Ecto neural progenitor cell (in vitro differentiated cells): ENCODE data around the gene ZNF70.
A peak's percentile ranks its signal among the peaks of the same experiment; 100 is the strongest.

Experiments used
- DNase-seq: peaks from one replicate; pipeline ENCODE4 v3.0.0-alpha.2; 2018; ENCODE audit warnings: low spot score

Gene ZNF70

DNA sequence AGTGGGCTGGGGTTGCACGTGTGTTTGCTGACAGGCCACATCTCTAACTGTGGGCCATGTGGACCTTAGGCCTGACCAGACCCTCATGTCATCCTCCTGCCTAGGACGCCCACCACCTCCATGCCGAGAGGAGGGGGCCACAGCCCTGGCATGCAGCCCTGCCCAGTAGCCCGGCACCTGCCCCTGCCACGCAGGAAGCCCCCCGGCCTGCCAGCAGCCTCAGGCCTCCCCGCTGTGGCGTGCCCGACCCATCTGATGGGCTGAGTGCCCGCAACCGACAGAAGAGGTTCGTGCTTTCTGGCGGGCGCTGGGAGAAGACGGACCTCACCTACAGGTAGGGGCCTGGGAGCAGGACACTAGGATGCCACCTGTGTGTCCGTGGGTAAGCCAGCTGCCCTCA is 28.2 kb upstream of the ZNF70 start:
- DNase-seq, result no peak

DNA sequence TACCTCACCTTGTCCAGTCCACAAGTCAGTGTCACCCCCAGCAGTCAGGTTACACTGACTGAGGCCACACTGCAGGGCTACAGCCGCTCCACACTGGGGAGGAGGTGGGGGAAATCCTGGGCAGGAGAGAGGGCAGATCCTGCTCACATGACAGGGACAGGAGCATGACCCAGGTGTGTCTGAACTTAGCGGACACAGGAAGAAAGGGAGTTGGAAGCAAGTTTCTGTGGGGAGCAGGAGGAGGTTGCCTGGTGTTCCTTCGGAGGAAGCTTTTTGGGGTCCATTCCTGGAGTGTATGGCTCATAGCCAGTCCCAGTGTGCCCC is 27.6 kb upstream of the ZNF70 start:
- no peak for DNase-seq

DNA sequence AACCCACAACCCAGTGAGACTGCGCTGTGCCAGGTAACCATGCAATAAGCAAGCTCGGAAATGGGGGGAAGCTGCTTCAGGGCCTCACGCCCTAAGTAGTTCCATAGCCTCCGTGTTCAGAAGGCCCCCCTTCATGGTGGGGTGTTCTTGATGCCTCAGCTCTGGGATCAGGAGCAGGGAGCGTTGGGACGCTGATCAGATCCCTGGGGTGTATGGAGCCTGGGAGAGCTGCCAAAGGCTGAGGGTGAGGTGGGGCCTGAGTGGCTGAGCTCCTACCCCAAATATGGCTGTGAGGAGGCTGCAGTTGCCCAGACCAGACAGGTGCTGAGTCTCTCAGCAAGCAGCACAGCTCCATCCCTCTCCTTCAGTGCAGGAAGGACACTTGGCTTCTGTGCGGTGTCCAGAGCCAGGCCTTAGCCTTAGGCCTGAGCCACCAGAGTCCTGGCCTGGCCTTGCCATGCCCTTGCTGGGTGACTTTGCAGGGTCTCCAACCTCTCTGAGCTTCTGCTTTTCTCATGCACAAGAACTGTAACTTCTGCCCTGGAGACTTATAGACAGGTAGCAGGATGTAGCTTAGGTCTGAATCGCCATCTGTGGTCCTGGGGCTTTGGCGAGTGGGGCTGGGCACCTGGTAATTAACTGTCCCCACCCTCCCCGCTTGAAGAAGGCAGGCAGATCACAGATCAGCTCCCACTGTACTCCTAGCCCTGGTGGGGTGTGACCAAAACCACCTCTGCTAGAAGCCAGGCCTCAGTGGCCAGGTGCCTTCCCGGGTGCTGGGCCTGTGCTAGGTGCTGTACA is 27.1 kb upstream of the ZNF70 start:
- no peak for DNase-seq

DNA sequence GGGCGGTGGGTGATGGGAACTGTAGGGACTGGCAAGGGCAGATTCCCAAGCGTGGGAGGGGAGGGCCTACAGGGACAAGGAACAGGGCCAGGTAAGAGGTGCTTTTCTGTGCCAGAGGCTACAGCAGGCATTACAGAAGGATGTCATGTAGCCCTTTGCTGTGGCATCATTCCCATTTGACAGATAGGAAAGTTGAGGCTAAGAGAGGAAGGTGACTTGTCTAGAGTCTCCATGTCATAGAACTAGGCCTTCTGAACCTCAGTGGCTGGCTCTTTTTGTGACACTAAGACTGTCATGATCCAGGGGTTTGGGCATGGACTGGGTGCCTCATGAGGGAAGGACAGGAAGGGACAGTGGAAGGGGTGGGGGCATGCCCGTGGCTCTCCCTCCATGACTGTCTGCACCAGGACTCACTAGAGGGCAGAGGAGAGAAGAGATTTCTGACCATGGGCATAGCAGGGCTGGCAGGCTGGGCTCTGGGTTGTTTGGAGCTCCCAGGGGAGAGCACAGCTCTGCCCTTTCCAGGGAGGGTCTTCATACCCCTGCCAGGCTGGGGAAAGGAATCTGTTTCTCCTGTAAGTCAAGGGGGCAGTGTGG is 25.0 kb upstream of the ZNF70 start:
- DNase-seq, result no peak

DNA sequence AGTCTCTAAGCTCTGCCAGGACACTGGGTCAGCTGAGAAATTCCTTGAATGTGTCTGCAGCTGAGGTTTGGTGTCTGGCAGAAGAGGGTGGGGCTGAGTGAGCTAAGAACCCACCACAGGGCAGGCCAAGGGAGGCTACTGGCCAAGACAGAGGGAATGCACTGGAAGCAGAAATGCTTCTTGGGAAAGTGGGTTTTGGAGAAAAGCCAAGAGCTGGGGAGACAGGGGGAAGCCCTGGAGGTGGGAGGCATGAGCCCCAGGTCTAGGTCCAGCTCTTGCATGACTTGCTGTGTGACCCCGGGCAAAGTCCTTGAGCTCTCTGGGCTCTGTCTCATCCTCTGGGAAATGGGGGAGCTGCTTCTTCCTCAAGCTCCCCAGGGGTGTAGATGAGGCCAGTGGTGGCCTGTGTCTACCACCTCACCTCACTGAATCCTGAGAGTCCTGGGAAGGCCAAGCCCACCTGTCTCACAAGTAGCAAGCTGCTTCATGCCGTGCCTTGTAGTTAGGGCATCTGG is 24.1 kb upstream of the ZNF70 start:
- peak; percentile 53 for DNase-seq

DNA sequence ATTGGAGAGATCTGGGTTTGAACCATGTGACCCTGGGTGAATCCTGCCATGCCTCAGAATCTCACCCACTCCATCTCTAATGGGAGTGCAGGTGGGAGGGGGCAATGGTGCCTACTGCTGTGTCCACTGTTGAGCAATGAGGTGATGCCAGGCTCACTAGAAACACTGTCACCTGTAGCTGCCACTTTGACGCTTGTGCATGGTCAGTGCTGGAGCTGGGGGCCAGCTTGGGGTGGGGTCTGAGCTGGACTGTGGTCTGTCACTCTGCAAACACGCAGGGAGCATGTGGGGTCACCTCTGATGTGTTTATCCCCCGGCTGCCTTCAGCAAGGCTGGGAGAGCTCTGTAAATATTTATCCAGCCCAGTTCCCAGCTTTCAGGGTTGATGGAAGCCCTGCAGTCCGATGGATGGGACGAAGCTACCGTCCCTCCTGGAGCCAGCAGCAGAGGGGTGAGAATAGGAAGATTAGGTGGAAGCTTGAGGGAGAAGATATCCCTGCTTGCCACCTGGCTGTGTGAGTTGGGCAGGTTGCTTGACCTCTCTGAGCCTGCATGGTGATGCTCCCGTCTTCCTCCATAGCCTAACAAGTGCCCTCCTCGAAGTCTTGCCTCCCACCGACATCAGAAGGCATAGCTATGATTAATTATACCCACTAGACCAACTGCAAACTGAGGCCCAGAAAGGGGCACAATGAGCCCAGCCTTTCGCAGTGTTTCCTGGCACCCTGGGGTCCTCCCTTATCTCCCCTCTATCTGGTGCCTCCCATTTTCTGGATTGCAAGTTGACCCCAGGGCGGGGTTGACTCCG is 23.4 kb upstream of the ZNF70 start:
- DNase-seq, result no peak

DNA sequence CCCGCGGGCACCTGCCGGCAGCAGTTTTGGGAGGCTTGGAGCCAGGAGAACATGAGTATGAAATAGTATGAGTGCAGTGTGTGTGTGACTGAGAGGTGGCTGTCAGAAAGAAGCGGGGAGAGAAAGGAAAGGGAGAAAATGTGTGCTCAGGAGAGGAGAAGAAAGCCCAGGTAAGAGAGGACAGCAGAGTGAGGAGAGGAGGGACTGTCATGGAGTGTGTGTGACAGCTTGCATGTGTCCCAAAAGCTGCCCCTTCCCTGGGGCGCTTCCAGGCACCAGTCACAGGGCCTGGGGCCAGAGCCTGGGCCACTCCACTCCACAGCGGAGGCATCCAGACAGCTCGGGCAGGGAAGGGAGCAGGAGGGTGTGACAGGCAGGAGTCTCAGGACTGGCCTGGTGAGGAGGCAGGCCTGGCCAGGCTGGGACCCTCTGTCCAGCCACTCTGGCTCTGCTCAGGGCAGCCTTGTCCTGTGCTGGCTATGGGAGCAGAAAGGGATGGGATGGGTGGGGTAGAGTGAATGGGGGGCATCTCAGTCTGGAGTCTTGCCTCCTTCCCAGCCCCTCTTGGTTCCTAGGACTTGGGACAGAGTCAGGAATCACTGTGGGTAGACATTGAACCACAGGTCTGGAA is 22.7 kb upstream of the ZNF70 start:
- no peak for DNase-seq

DNA sequence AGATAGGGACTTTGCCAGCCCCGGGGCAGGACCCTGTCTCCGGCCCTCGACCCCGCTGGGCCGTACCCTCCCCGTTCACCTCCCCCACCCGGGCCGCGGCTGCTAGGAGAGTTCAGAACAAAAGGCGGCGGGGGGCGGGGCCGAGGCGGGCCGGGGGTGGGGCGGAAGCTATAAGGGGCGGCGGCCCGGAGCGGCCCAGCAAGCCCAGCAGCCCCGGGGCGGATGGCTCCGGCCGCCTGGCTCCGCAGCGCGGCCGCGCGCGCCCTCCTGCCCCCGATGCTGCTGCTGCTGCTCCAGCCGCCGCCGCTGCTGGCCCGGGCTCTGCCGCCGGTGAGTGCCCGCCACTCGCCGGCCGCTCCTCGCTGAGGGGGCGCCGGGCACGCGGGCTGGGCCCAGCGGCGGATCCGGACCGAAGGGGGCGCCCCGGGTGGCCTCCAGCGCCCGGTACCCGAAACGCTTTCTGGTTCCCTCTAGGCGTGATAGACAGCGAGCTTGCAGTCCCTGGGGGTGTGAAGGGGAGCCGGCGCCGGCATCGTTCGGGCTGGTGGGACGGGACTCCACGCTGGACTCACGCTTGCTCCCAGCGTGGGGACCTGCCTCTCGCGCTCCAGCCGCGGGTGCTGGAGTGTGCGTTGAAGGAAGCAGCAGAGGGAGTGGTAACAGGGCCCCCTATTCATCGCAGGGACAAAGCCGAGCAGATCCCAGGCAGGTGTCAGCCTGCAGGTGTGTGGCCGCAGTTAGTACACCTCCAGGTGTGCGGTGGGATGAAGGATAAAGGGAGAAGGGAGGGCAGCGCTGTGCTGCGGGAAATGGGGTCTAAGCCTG is 21.9 kb upstream of the ZNF70 start, which contains the start of gene MMP11:
TSS of gene MMP11 (plus strand) at position 201 of the 825 bp plus-strand sequence. CDS start at position 223, 22 bp downstream.
- peak; percentile 84 for DNase-seq

DNA sequence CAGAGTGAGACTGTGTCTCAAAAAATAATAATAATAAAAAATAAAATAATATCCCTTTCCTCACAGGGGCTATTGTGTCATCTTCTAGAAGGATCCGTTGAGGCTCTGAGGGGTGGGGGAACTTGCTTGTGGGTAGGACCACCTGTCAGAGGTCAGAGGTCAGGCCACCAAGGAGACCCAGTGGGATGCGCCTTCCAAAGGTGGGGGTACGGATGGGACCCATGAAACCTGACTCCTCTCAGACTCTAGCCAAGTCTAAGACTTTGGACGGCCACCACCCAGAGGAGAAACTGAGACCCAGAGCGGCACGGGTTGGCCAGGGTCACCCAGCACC is 21.4 kb upstream of the ZNF70 start:
- no peak for DNase-seq

DNA sequence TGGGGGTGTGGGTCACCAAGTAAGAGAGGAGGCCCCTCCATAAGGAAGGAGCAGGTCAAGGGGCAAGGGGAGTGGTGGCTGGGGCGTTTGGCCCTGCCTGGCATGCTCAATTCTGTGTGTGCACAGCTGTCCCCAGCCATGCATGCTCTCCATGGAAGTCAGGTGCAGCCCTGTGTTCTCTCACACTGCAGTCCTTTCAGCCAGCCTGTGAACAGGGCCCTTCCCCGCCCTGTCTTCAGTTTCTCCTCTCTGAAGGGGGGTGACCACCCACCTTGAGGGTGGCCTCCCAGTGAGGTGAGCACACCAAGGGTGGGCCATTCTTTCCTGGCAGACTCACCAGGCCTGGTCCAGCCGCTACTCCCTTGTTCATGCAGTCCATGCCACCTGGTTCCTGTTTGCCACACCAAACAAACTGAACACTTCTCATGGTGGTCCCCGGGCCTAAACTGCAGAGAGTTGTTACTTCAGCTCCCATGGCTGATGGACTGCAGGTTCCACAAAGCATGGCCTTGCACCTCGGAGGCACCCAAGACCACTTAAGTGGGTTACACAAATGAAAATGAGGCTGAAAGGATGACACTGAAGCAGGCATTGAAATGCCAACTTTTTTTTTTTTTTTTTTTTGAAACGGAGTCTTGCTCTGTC is 18.5 kb upstream of the ZNF70 start:
- no peak for DNase-seq

DNA sequence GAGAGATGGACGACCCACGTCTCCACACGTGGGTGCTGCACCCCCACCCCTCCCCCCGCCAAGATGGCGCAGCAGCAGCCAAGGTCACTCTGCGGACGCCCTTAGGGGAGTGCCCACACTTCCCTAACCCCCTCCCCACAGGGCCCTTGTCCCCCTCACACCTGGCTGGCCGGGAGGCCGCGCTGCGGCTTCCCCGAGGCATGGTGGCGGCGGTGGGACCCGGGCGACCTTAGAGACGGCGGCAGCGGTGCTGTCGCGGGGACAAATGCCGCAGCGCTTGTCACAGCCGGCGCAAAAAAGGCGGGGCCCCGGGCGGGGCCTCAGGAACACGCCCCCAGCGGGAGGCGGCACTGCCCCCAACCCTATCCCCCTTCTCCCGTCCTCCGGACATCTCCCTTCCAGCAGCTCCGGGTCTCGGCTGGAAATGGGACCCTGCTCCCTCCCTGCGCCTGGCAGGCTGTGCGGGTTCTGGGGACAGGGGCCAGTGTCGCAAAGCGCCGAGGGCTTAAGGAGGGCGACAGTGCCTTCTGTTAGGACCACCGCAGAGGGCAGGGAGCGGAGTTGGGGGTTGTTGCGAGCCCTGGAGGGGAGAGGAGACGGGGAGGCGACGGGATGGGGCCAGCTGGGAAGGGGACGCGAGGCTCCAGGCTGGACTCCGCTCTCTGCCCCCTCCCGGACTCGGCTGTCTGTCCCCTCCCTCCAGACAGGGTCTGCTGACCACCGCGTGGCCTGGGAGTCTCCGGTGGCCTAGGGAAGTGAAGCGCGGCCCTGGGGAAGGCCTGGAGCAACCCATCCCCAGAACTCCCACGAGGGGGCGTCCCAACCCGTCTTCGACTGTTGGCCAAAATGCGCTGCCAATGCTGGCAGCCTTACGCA is 17.0 kb upstream of the ZNF70 start, which contains the start of gene CHCHD10:
TSS of gene CHCHD10 (minus strand) at position 300 of the 876 bp plus-strand sequence. CDS start at position 202, 98 bp downstream.
- peak; percentile 92 for DNase-seq

DNA sequence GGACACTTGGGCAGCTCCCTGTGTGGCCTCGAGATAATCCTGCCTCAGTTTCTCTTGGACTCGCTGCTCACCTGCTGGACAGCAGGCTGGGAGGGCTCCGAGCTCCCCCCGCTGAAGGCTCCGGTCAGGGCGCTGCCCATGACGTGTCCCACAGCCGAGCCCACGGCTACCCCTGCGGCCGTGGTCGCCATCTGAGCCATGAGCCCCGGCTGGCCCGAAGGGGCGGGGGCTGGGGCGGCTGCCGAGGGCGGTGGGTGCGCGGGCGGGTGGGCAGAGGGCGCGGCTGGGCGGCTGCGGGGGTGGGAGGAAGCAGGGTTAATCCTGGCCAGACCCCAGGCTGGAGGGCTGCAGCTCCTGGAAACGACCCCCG is 16.4 kb upstream of the ZNF70 start:
- DNase-seq, result peak; percentile 65

DNA sequence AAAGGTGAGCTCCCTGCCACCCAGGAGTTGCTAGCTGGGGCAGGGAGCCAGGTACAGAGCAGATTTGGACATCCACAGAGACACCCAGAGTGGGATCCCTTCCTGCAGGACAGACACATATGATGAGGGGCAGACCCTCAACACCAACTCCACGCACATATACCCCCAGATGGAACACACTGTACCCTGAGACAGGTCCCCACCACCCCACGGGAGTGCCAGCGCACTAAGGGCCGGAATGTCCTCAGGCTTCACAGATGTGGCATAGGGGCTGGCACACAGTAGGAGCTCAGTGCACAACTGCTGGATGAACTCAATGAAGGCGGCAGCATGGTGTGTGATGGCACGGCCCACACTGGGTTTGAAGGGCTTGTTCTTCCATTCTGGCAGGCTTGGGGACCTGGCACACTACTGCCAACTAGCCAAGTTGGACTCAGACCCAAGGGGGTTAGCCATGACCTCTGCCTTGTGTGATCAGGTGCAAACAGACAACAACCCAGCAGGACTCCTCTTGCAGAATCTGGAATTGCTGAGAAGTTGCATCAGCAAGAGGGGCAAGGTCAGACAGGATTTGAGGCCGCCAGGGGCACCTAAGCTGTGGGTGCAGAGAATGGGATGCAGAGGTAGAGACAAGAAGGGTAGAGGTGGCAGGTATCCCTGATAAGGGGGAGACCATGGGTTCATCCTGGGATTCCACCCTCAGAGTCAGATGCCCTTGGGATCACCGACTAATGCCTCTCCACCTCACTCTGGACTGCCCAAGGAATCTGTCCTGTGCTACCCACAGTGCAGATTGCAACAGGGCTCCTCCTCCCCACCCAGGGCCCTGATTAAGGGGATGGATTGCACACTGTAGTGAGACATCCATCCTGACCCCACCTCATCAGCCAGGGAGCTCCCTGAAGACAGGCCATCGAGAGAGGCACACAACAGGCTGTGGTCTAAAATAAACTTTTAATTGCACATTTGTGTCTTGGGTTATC is 14.3 kb upstream of the ZNF70 start:
- DNase-seq, result no peak

DNA sequence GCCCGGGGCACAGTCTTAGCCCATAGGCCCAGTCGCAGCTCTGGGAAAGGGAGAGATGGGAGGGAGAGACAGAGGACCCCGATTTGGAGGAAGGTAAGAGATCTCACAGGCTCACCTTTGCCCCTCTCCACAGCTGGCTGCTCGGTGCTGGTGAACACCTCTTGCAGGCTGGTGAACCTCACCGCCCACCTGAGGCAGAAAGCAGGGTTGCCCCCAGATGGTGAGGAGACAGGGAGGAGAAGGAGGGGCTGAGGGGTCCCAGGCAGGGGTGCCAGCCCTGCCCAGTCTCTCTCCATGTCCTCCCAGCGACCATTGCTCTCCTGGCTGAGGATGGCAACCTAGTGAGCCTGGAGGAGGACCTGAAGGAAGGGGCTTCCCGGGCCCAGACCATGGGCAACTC is 13.0 kb upstream of the ZNF70 start:
- no peak for DNase-seq

DNA sequence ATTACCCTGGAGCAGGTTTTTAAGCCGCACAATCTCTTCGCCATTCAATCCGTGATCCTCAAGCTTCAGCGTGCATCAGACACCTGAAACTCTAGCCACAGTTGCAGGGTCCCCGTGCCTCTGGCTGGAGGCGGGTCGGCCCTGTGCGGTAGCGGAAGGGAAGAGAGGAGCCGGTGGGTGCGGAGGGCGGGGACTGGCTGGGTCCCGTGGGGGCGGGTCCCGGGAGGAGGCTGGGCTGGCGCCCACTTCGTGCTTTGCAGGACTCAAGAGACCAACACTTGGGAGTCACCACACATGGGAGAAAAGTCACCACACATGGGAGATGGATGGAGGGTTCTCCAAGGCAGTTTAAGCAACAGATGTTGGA is 12.7 kb upstream of the ZNF70 start:
- DNase-seq, result no peak

DNA sequence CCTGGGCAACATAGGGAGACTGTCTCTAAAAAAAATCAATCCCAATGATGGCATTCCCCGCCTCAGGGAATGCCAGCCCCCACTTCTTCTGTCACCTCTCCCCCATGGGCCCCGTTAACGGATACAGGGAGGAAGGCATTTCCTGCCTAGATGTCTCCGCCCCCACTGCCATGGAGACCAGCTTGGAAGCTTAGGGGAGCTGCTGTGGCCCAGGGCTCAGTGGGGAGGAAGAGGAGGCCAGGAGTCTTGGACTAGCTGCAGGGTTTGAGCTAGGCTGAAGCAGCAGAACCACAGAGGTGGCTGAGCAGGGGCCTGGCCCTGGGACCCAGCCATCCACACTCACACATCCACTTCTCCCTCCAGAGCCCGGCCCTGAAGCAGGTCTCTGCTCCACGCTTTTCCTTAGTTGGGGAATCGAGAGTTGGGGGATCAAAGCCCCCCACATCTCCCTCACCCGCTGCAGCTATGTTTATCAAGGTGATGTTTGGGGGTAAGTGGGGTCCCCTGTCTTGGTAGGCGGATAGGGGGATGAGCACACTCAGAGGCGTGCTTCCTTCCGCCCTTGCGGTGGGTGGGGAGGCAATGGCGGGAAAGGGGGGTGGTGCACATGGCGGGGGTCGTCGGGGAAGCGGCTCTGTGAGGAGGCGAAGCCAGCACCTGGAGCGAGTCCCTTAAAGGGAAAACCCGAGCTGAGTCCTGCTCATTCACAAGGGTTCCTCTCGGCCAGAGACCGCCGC is 12.1 kb upstream of the ZNF70 start, which contains the start of gene C22orf15:
TSS of gene C22orf15 (plus strand) at position 149 of the 737 bp plus-strand sequence. CDS start at position 466, 317 bp downstream.
- DNase-seq, result no peak

DNA sequence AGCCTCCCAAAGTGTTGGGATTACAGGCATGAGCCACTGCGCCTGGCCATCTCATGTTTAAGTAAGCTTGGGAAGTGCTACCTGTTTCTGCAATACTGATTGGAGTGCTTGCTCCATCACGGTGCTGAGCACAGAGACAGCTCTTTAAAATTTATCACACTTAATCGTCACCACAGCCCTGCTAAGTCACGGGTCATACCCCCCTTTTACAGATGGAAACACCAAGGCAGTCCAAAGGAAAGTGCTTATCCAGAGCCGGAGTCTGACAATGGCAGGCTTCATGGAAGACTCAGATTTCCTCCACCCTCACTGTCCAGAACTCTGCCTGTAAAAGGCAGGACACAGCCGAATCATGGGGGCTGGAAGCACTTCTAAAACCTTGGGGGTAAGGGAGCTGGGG is 9.1 kb upstream of the ZNF70 start:
- DNase-seq, result no peak

DNA sequence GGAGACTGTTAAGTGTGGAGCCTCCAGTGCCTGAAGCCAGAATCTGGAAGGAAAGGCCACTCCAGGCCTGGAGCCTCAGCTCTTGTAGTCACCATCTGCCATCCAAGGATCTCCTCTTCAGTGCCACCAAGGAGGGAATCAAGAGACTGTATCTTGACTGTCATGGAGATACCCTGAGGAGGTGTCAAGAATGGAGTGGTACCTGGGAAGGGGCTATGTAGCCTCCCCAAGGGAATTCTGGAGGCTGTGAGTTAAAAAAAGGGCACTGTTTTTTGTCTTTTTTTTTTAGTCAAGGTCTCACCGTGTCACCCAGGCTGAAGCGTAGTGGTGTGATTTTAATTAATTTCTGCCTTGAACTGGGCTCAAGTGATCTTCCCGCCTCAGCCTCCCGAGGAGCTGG is 8.7 kb upstream of the ZNF70 start:
- DNase-seq, result no peak
